GDM1 (cell line): ENCODE measurements around the gene HSPG2.
A peak's percentile ranks its signal among the peaks of the same experiment; 100 is the strongest.
"Not testable (repeated sequence)": the region's sequence is repeated elsewhere in the genome, so short reads cannot be mapped to it uniquely, and the experiment has no call there.

Source experiments
- DNase-seq: peaks from one replicate; lab custom pipeline; 2025; lab: John Stamatoyannopoulos, UW

HSPG2 gene

DNA sequence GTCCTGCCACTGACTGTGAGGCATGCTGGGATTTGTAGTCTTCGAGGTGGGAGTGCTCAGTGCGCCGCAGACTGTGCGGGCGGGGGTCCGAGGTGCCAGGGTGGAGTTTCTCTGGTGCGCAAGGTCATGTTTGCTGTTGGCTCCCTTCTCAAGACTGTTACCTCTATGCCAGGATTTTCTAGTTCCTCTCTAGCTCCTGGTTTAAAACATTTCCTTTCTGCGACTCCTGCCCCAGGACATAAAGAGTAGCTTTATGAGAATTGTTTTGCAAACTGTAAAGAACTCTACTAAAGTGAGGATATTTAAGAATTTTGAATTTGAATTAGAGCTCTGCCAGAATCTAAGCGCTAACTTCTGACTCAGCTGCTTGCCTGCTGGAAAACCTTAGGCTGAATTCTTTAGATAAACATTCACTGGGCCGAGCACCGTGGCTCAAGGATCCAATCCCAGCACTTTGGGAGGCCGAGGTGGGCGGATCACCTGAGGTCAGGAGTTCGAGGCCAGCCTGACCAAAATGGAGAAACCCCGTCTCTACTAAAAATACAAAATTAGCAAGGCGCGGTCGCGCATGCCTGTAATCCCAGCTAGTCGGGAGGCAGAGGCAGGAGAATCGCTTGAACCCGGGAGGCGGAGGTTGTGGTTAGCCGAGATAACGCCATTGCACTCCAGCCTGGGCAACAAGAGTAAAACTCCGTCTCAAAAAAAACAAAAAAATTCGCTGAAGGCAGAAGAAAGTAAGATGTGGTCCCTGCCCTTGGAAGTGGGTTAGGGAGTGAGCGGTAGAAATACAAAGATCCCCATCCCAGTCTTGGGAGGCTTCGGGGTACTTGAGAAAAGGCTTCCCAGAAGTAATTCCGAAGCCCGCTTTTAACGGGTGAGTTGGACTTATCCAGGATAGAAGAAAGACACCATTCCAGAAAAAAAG lies 153.2 kb downstream of the HSPG2 start:
- peak; percentile 94 for DNase-seq

DNA sequence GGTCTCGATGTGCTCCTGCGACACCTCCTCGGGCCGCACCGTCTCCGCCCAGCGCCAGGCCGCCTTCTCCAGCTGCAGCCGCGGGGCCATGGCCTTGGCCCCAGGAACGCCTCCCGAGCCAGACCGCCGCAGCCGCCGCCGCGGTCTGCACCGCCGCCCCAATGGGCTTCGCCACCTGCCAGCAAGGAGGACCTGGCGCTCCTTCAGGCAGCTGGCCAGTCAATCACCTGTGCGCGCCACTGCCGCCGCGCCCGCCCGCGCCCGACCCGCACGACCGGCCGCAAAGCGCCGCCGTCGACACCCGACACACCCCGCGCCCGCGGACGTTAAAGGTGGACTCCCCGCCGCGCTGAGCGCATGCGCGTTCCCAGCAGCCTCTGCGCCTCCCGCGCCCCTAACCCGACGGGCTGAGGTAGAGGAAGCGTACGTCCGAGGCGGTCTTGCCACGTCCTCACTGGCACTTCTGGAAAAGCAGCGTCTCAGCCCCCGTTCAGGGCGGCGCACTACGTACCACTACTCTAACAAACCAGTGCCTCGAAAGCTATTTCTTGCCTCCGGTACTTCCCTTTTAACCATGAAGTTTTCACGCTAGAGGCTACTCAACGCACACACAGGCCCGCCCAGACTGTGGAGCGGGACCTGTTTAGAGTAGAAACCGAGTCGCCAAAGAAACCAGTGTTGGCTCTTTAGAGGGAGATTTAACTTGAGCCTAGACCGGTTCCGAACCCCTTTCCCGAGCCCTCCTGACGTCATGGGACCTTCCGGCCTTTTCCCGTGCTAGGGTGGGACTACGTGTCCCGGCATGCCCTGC lies 154.0 kb downstream of the HSPG2 start, which contains the start of gene USP48:
Gene USP48 (minus strand): TSS at position 282 of the 811 bp plus-strand sequence. CDS start 192 bp downstream, at position 90.
- peak; percentile 96 for DNase-seq

DNA sequence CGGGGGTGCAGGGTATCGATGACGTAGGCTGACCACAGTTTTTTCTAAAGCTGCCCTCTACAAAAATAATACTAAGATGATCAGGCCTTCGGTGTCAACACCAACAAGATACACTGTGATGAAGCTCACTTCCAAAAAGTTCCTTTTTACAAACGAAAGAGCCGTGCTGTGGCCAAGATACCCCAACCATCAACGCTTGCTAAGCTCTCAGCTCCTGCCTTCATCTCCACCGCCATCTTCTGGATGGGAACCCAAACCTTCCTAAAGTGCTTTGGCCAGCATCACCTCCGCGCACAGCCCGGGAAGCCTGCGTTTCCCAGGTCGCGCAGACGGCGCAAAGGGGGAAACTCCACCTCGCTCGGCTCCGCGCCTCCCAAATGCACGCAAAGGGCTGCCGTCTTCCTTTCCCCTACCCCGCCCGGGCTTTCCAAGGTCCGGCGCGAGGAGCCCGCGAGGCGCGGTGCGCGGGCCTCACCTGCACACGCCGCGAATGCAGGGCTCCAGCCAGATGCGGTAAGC lies 154.7 kb downstream of the HSPG2 start:
- DNase-seq, result peak; percentile 19

DNA sequence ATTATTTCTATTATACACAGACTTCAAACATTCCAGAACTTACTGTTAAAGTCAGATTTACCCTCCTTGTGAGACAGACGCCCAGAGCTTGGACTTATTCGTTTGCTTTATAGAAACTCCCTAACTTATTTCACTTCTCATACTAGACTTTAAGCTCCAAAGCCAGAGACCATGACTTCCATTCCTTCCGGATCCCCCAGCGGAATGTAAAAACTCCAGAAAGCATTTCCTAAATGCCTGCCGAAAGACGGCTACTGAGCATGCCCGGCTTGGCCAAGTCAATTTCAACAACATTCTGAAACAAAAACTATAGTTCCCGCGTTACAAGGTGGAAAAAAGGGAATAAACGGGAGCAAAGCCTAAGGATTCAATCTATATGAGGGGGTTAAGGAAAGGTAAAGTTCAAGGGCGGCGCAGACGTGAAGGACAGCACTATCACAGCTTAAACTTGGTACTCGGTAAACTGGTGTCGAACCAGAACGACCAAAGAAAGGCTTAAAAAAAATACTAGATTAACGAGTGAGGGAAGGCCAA lies 155.2 kb downstream of the HSPG2 start:
- DNase-seq, result no peak

DNA sequence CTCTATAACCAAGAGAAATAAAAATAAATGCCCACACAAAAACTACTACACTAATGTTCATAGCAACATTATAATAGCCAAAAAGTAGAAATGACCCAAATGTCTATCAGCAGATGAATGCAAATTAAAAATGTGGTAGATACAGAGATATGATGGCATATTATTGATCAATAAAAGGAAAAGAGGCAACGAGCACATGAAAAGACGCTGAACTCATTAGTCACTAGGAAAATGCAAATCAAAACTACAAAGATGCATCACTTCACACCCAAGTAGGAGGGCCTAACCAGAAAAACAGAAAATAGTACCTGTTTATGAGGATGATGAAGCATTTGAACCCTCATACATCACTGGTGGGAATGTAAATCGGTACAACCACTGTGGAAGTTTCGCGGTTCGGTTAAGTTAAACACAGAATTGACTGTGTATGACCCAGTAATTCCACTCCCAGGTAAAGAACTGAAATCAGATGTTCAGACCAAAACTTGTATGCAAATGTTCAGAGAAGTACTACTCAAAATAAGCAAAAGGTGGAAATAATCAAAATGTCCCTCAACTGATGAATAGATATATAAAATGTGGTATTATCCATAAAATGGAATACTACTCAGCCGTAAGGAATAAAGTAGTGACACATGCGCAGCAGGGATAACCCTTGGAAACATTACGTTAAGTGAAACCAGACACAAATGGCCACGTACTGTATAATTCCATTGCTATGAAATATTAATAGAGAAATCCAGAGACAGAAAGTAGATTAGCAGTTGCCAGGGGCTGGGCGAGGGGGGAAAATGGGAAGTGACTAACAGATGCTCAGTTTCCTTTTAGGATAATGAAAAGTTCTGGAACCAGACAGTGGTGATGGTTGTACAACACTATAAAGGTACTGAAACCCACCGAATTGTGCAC lies 157.2 kb downstream of the HSPG2 start:
- DNase-seq, result no peak

DNA sequence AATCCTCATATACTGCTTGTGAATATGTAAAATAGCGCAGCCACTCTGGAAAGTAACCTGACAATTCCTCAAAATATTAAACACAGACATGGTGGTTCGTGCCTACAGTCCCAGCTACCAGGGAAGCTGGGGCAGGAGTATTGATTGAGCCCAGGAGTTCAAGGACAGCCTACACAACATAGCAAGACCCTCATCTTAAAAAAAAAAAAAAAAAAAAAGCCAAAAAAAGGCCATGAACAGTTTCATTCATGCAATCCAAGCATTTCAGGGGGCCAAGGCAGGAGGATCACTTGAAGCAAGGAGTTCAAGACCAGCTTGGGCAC lies 158.7 kb downstream of the HSPG2 start:
- no peak for DNase-seq

DNA sequence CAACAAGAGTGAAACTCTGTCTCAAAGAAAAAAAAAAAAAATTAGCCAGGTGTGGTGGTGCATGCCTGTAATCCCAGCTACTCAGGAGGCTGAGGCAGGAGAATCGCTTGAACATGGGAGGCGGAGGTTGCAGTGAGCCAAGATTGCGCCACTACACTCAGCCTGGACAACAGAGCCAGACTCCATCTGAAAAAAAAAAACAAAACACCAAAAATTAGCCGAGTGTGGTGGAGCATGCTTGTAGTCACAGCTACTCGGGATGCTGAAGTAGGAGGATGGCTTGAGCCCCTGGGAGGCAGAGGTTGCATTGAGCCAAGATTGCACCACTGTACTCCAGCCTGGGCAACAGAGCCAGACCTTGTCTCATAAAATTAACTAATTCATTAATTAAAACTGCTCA lies 160.2 kb downstream of the HSPG2 start:
- not testable (repeated sequence) for DNase-seq

DNA sequence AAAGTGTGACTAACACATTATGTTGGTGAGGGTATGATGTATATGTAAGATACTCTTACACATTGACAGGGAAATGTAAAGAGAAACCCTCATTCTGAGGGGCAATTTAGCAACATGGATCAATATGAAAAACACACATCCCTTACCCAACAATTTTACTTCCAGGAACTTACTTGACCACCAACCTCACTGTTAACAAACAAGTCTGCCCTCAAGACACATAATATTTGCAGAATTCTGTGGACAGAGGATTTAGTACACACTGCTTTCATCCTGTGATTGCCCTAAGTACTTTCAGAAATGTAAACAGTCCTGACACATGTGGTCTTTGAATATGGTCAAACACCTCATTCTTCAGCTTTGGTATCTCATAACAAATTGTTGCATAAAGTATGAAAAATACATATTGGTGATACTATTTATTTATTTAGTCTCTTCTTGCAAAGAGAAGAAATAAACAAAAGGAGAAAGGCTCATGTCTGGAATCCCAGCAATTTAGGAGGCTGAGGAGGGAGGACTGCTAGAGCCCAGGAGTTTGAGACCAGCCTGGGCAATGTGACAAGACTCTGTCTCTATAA lies 161.0 kb downstream of the HSPG2 start:
- DNase-seq, result no peak

DNA sequence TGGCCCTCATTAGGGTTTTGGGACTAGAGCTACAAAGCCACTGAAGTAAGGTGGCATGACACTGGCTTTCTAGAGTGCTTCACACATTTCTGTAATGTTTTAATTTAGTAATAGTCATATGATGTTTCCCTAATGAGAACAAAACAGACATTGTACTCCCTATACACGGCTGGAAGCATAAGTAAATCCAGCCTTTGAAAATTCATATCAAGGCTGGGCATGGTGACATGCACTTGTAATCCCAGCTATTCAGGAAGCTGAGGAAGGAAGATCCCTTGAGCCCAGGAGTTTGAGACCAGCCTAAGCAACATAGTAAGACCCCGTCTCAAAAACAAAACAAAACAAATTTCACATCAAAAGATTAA lies 161.6 kb downstream of the HSPG2 start:
- no peak for DNase-seq

DNA sequence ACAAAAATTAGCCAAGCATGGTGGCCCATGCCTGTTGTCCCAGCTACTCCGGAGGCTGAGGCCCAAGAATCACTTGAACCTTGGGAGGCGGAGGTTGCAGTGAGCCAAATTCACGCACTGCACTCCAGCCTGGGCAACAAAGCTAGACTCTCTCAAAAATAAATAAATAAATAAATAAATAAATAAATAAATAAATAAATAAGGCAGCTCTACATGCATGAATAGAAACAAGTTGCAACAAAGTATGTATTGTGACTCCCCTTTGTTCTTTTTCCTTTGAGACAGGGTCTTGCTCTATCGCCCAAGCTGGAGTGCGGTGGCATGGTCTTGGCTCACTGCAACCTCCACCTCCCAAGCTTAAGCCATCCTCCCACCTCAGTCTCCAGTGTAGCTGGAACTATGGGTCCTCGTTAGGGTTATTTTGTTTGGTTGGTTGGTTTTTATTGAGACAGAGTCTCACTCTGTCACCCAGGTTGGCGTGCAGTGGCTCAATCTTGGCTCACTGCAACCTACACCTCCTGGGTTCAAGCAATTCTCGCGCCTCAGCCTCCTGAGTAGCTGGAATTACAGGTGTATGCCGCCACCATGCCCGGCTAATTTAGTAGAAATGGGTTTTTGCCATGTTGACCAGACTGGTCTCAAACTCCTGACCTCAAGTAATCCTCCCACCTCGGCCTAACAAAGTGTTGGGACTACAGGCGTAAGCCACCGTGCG lies 162.1 kb downstream of the HSPG2 start:
- no peak for DNase-seq

DNA sequence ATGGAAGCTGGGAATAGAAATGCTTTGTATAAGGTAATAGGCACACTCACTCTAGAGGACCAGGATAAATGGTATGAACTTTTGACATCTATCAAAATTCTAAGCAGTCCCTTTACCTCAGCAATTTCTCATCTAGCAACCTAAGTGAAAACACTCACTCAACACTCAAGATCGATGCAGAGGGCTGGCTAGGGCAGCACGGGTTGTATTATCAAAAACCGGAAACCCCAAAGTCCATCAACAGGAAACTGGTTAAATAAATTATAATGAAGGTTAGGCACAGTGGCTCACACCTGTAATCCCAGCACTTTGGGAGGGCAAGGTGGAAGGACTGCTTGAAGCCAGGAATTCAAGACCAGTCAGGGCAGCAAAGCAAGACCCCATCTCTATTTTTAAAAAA lies 163.5 kb downstream of the HSPG2 start:
- DNase-seq, result no peak
